ENCODE measurements around the gene CLSTN1. TPM values are rescaled to one million over a fixed set of nuclear protein-coding genes. Genes with fewer than 3 reads are reported as not detected.

The CLSTN1 gene
- total and polyA plus RNA-seq, 2 of the 8 experiments (the other 6 are each of a cell fraction or from before 2014, with no cell fraction given), result 34.2 to 97.4 TPM

DNA sequence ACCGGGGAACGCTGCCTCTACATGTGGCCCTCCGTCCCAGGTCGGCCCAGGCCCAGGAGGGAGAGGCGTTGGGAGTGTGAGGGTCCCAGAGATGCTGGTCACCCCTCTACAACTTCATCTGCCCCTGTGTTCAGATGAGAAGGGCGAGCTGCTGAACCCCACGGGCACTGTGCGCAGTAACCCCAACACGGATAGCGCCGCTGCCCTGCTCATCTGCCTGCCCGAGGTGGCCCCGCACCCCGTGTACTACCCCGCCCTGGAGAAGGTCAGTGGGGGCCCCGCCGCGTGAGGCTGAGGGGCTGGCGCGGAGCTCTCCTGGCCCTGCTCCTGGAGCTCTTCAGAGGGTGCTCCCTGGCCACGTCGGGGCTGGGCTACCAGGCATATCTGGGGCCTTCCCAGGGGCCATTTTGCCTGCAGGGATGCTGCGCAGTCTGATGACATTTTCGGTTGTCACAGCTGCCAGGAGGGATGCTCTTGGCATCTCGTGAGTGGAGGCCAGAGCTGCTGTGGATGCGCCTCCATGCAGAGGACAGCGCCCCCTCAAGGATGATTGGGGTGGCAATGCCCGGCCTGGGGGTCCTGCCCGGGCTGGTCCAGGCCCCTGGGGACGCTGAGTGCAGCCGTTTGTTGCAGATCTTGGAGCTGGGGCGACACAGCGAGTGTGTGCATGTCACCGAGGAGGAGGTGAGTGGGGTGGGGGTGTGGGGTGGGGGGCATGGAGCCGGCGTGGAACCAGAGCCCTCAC is 103.6 kb downstream of the CLSTN1 start:
- Histone ChIP-seq H2AK5ac (ENCODE audit: low read depth, low read length) (peak overlapping the region; percentile 82; the same call in 1 of the 2 replicates), H3K4ac (replicated peaks; ENCODE audit: insufficient read length, low read depth, low read length) (no peak overlapping the region), H2AFZ (ENCODE audit: low read length) (no peak overlapping the region), H3K9ac (replicated peaks in 1 of 4; ENCODE audit: extremely low read depth in 1 of 4, low read depth in 3 of 4, low read length in 3 of 4) (no peak overlapping the region), H3K4me2 (ENCODE audit: insufficient read depth in 1 of 2, low read depth in 2 of 2, low read length in 2 of 2) (no peak overlapping the region), H3K9me3 (ENCODE audit: insufficient read depth in 2 of 2, low read depth in 1 of 2, low read length in 1 of 2) (peaks cover 7 to 8% of the 10 kb centered on the region in 2 experiments; a peak in 3 of 4 replicates), H3K18ac (ENCODE audit: extremely low read depth, low read length) (no peak overlapping the region), H3K56ac (replicated peaks; ENCODE audit: insufficient read length, low read depth, low read length) (no peak overlapping the region), H4K5ac (ENCODE audit: insufficient read length, low read depth, low read length) (no peak overlapping the region), H4K8ac (ENCODE audit: extremely low read depth, insufficient read depth, low read length) (peak overlapping the region; percentile 19), H2BK12ac (ENCODE audit: low read depth, low read length) (peak overlapping the region; percentile 80; the same call in 1 of the 2 replicates), H2BK20ac (ENCODE audit: low read length) (no peak overlapping the region), H4K91ac (replicated peaks; ENCODE audit: insufficient read length, low read length) (peak overlapping the region; percentile 10), H2BK15ac (ENCODE audit: low read length) (peak overlapping the region; percentile 53; the same call in 1 of the 2 replicates), H3K27ac (ENCODE audit: low read depth, low read length) (no peak overlapping the region), H2BK120ac (replicated peaks; ENCODE audit: low read depth, low read length) (no peak overlapping the region), H3K23me2 (ENCODE audit: low read depth, low read length) (no peaks in the 10 kb centered on the region), H3K36me3 (ENCODE audit: control insufficient read depth in 2 of 4, insufficient read depth in 4 of 4, low read length in 3 of 4) (peaks cover 2 to 18% (median 17%) of the 10 kb centered on the region in 4 experiments; a peak in 5 of 8 replicates), H2BK5ac (ENCODE audit: low read depth, low read length) (0 out of 2 replicates have a peak overlapping the region, but pooled peaks have one; percentile 71), H3K23ac (ENCODE audit: insufficient read length) (no peak overlapping the region), H3K79me1 (ENCODE audit: low read depth, low read length) (no peaks in the 10 kb centered on the region), H4K20me1 (replicated peaks in 1 of 2; ENCODE audit: control insufficient read depth in 1 of 2, insufficient read depth in 2 of 2, low read length in 2 of 2) (no peaks in the 10 kb centered on the region), H3K4me1 (replicated peaks in 1 of 4; ENCODE audit: control insufficient read depth in 3 of 4, insufficient read depth in 4 of 4, low read length in 3 of 4) (peaks cover 0 to 39% (median 29%) of the 10 kb centered on the region in 4 experiments; a peak in 6 of 7 replicates), H3K79me2 (ENCODE audit: control insufficient read depth in 1 of 2, insufficient read depth in 2 of 2, low read length in 2 of 2) (no peaks in the 10 kb centered on the region), H3K4me3 (ENCODE audit: extremely low read depth in 1 of 4, insufficient read depth in 2 of 4, low read depth in 3 of 4, low read length in 4 of 4) (no peak overlapping the region), H3K27me3 (replicated peaks in 1 of 4; ENCODE audit: control insufficient read depth in 3 of 4, extremely low read depth in 1 of 4, insufficient read depth in 3 of 4, low read length in 3 of 4) (no peaks in the 10 kb centered on the region), H3K14ac (ENCODE audit: insufficient read length) (no peak overlapping the region)
- WGBS, 2 experiments (ENCODE audit: extremely low coverage in 1 of 2, insufficient coverage in 1 of 2, insufficient read length in 1 of 2, insufficient replicate concordance in 2 of 2, low coverage in 1 of 2, low lambda C conversion rate in 2 of 2, missing lambda C conversion rate in 1 of 2), result 91% methylated on average over 30 of the region's 36 CpGs; no CpG with 5 or more reads in 1 of the 2 experiments
- CTCF ChIA-PET (ENCODE audit: partially characterized antibody), result interaction anchor here (0.5 to 9.2 kb wide), 47 partner anchors 8 to 881 kb away, joined by 3 to 91 read pairs (median 3); no protein-coding TSS in a partner anchor
- DNase-seq (ENCODE audit: low read depth in 1 of 2, low spot score in 2 of 2) (peak in 1 of 2 experiments; percentile 76), FAIRE-seq (no peak)
- POLR2A ChIA-PET (ENCODE audit: partially characterized antibody), result interaction anchor here (0.6 to 1.4 kb wide), 2 partner anchors 13 to 679 kb away, joined by 3 to 7 read pairs; partner anchors contain the start of gene PGD
- TF ChIP-seq BACH1 (IDR thresholded peaks at IDR 0.05; ENCODE audit: low read length), result no peak
- peak; percentile 43 to 58 for TF ChIP-seq RAD21 (IDR thresholded peaks at IDR 0.05 in 1 of 2, conservative IDR thresholded peaks at IDR 0.05 in 1 of 2; ENCODE audit: low read depth in 2 of 2, low read length in 2 of 2)
- no peak for TF ChIP-seq TAF7 (optimal IDR thresholded peaks at IDR 0.05; ENCODE audit: borderline replicate concordance, low read depth, low read length)
- TF ChIP-seq CTCF (IDR thresholded peaks at IDR 0.05; ENCODE audit: control extremely low read depth in 1 of 3, insufficient read depth in 1 of 3, low read depth in 1 of 3, low read length in 3 of 3), result peak in 2 of 3 experiments; percentile 66 to 67; a peak in 3 of 4 replicates
- TF ChIP-seq TCF12 (IDR thresholded peaks at IDR 0.05; ENCODE audit: low read depth, low read length), result no peak

Data from H1 (cell line).